LNCaP clone FGC (cell line): ENCODE data around the gene ACTL10.

ENCODE experiments used
- DNase-seq: peaks from one replicate; pipeline ENCODE4 v3.0.0-alpha.2; 2011; ENCODE audit warnings: low read depth
- H3K4me3 ChIP-seq: 2 replicates; pipeline ENCODE4 v1.5.1; 2011; ENCODE audit warnings: mild to moderate bottlenecking, low read depth, low read length, control low read depth
- TF ChIP-seq, protein P1 (sequence below): IDR thresholded peaks from 2 replicates; pipeline ENCODE4 v1.5.1; 2012; ENCODE audit warnings: mild to moderate bottlenecking; ENCODE audit not compliant: control insufficient read depth, insufficient read depth; ENCODE audit errors: extremely low read depth

ACTL10 gene

DNA sequence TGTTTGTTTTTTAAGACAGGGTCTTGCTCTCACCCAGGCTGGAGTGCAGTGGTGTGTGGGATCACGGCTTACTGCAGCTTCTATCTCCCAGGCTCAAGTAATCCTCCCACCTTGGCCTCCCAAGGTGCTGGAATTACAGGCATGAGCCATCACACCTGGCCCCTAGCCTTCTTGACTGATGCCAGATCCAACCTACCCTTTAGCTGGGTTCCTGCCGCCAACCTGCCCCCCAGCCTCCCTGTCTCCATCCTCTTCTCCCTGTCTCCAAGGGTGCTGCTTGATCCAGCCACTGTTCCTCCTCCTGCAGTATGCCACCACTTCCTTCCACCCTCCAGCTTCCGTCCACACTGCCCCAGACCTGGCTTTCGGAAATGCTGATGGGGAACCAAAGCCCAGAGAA is 7.8 kb upstream of the ACTL10 start:
- no peak overlapping the region for H3K4me3 ChIP-seq
- TF ChIP-seq, protein P1, sequence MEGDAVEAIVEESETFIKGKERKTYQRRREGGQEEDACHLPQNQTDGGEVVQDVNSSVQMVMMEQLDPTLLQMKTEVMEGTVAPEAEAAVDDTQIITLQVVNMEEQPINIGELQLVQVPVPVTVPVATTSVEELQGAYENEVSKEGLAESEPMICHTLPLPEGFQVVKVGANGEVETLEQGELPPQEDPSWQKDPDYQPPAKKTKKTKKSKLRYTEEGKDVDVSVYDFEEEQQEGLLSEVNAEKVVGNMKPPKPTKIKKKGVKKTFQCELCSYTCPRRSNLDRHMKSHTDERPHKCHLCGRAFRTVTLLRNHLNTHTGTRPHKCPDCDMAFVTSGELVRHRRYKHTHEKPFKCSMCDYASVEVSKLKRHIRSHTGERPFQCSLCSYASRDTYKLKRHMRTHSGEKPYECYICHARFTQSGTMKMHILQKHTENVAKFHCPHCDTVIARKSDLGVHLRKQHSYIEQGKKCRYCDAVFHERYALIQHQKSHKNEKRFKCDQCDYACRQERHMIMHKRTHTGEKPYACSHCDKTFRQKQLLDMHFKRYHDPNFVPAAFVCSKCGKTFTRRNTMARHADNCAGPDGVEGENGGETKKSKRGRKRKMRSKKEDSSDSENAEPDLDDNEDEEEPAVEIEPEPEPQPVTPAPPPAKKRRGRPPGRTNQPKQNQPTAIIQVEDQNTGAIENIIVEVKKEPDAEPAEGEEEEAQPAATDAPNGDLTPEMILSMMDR, result no peak
- DNase-seq, result no peak

DNA sequence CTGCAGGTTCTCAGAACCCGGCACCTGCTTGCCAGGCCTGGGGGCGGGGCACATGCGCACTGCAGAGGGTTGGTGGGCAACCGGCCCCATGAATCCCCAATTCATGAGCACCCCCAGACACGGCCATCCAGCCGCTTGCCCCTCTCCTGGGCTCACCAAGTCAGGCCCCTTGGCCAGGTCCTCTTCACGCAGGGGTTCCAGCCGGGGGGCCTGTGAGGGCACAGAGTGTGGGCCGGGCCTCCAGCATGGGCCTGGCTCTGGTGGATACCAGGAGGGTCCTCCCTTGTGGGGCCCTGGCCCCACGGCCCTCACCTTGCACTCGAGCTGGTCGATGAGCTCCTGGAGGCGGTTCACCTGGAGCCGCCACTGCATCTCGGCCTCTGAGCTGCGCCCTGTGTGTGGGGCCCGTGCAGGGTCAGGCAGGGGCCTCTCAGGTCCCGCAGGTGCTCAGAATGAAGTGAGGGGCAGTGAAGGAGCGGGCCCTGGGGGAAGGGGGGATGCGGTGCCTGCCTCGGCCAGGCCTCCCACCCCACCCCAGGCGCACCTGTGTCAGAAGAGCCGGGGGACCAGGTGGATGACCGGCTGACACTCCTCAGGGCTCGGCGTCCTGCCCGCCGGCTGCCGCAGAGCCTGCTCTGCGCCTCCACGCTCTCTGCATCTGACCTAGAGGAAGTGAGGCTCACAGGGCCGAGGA is 7.3 kb upstream of the ACTL10 start:
- DNase-seq, result no peak
- H3K4me3 ChIP-seq, result no peak overlapping the region
- TF ChIP-seq, protein P1, result no peak

DNA sequence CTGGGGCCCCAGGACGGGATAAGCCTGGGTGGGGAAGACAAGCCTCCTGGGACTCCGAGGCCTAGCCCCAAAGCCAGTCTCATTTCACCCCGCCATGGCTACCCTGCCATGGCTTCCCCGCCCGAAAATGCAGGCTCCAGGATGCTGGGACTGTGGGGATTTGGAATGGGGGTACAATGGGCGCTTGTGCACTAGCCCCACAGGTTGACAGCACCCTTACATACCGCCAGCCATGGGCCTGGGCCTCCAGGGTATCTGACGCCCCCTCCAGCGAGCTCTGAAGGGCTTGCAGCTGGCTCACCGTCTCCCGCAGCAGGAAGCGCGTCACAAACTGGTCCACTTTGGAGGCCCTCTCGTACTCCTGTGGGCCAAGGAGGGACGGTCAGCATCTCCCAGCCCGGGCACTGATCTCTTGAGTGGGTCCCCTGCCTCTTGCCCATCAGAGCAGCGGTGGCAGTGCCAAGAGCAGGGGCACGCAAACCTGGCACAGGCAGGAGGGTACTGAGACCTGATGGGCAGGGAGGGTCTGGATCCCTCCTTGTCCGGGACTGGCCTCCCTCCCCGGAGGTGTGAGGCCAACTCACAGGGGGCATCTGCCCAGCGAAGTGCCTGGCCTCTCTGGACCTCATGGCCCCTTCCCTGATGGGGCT is 6.6 kb upstream of the ACTL10 start:
- TF ChIP-seq, protein P1, result no peak
- no peak overlapping the region for H3K4me3 ChIP-seq
- DNase-seq, result no peak

GRCh38 chr20:33660685-33661058 is 6.1 kb upstream of the ACTL10 start:
- DNase-seq, result no peak
- TF ChIP-seq, protein P1, result no peak
- no peak overlapping the region for H3K4me3 ChIP-seq

DNA sequence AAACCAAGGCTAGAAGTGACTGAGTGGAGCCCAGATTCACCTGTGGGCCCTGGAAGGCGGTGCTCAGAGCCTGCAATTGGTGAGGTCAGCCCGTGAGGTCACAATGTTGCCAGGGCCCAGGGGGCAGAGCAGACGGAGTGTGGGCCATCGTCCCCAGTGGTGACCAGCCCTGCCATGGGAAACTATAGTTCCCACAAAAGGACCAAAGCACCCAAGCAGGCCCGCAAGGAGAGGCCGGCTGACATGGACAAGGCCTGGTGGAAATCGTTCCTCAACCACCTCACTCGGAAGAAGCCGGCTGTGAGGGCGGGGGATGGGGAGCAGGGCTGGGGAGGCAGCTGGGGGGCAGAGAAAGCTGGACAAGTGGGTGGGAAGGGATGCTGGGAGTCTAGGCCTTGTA is 4.6 kb upstream of the ACTL10 start, which contains the start of gene C20orf144:
Gene C20orf144 (plus strand): TSS at position 156 of the 400 bp plus-strand sequence. CDS start 19 bp downstream, at position 175.
- TF ChIP-seq, protein P1, result no peak
- H3K4me3 ChIP-seq, result peak within 1 kb of the TSS; percentile 72
- DNase-seq, result no peak

- TF ChIP-seq, protein P1, result no peak; the same call in 1 of the 2 replicates
- peak overlapping the region; percentile 72 for H3K4me3 ChIP-seq
- DNase-seq, result no peak
Observed at GRCh38 chr20:33663161-33664084, 3.3 kb upstream of the ACTL10 start.
